ENCODE data around the gene XDH.

DNA sequence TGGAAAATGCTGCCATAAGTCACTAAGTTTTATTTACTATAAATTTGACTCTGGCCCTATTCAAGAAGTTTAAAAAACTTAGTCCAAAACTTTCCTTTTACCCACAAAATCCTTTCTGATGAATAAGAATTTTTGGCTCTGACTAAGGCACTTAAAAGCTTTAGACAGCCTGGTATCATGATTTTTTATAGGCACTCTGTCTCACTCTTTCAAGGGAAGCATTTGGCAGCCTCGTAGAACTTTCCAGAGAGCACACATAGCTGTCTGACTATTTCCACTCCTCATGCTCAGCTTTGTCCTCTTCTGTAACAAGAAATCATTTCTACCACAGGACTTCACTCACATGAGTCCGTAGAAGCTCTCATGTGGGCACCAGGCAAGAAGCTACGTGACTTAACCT, 32.3 kb upstream of the XDH start:
- TF ChIP-seq EZH2phosphoT487 (IDR thresholded peaks at IDR 0.05; ENCODE audit: insufficient read depth, low read depth) (no peak), EZH2 (IDR thresholded peaks at IDR 0.05; ENCODE audit: insufficient read depth, poor library complexity, severe bottlenecking) (no peak)

Measured in GM23248 (cell line).